HG03442 (cell line): ENCODE measurements around the gene SLC28A3.

ENCODE experiments used
- ATAC-seq: cut with Tn5 transposase; IDR thresholded peaks from one replicate; pipeline ENCODE4 v1.9.1; 2021; ENCODE audit warnings: mild to moderate bottlenecking, moderate library complexity; ENCODE audit not compliant: unreplicated experiment

Gene SLC28A3

GRCh38 chr9:84349671-84350070, 9.1 kb upstream of the SLC28A3 start:
- ATAC-seq = no peak

GRCh38 chr9:84343111-84343521, 2.6 kb upstream of the SLC28A3 start:
- ATAC-seq = no peak

- no peak for ATAC-seq
Observed at GRCh38 chr9:84339962-84340361, 596 bp downstream of the SLC28A3 start.

GRCh38 chr9:84339503-84339902, 1.1 kb downstream of the SLC28A3 start:
- ATAC-seq = no peak

GRCh38 chr9:84338792-84339191, 1.8 kb downstream of the SLC28A3 start:
- ATAC-seq = no peak

GRCh38 chr9:84337252-84337651, 3.3 kb downstream of the SLC28A3 start:
- no peak for ATAC-seq

GRCh38 chr9:84331119-84331809, 9.3 kb downstream of the SLC28A3 start:
- no peak for ATAC-seq

- ATAC-seq = no peak
Observed at GRCh38 chr9:84330246-84330645, 10.3 kb downstream of the SLC28A3 start.

- ATAC-seq = no peak
Observed at GRCh38 chr9:84327184-84327583, 13.4 kb downstream of the SLC28A3 start.

GRCh38 chr9:84325347-84325973, 15.1 kb downstream of the SLC28A3 start:
- no peak for ATAC-seq

- ATAC-seq = no peak
Observed at GRCh38 chr9:84324811-84325210, 15.7 kb downstream of the SLC28A3 start.

GRCh38 chr9:84323858-84324257, 16.7 kb downstream of the SLC28A3 start:
- no peak for ATAC-seq

- ATAC-seq = no peak
Observed at GRCh38 chr9:84322828-84323227, 17.7 kb downstream of the SLC28A3 start.

GRCh38 chr9:84320231-84320630, 20.3 kb downstream of the SLC28A3 start:
- ATAC-seq = no peak

- no peak for ATAC-seq
Observed at GRCh38 chr9:84319632-84320031, 20.9 kb downstream of the SLC28A3 start.

- no peak for ATAC-seq
Observed at GRCh38 chr9:84318981-84319380, 21.6 kb downstream of the SLC28A3 start.

GRCh38 chr9:84317563-84317962, 23.0 kb downstream of the SLC28A3 start:
- ATAC-seq = no peak

GRCh38 chr9:84315278-84315877, 25.2 kb downstream of the SLC28A3 start:
- ATAC-seq = no peak

GRCh38 chr9:84314306-84314705, 26.3 kb downstream of the SLC28A3 start:
- ATAC-seq = no peak

GRCh38 chr9:84310883-84311282, 29.7 kb downstream of the SLC28A3 start:
- no peak for ATAC-seq

- ATAC-seq = no peak
Observed at GRCh38 chr9:84305497-84306131, 34.9 kb downstream of the SLC28A3 start.

GRCh38 chr9:84304166-84304565, 36.4 kb downstream of the SLC28A3 start:
- no peak for ATAC-seq
